Mucosa of descending colon (tissue), 3 donors: Measurements from ENCODE around the gene PIN1. TPM values are rescaled to one million over a fixed set of nuclear protein-coding genes. Genes with fewer than 3 reads are reported as not detected.
"Not testable (repeated sequence)": the region's sequence is repeated elsewhere in the genome, so short reads cannot be mapped to it uniquely, and the experiment has no call there.

ENCODE experiments used
- ATAC-seq: fragments of 200-7000 bp; cut with Tn5 transposase; one replicate; pipeline ENCODE4 v1.9.1; 2020; ENCODE audit warnings: mild to moderate bottlenecking, moderate library complexity
- DNase-seq, 3 donors: peaks; one replicate each; pipeline ENCODE4 v3.0.0-alpha.2; 2020
- H3K36me3 ChIP-seq: fragments of 200-600 bp; one replicate; pipeline ENCODE4 v1.8.0; 2021; ENCODE audit warnings: low read depth, mild to moderate bottlenecking
- H3K4me1 ChIP-seq: fragments of 200-600 bp; one replicate; pipeline ENCODE4 v1.8.0; 2021; ENCODE audit warnings: low read depth, mild to moderate bottlenecking
- H3K4me3 ChIP-seq: fragments of 200-600 bp; one replicate; pipeline ENCODE4 v1.8.0; 2021; ENCODE audit warnings: mild to moderate bottlenecking
- H3K9me3 ChIP-seq: fragments of 200-600 bp; one replicate; pipeline ENCODE4 v1.8.0; 2021; ENCODE audit warnings: mild to moderate bottlenecking
- CTCF ChIP-seq: fragments of 200-600 bp; IDR thresholded peaks from one replicate; pipeline ENCODE4 v1.8.0; 2022; ENCODE audit warnings: antibody characterized with exemption, mild to moderate bottlenecking
- intact Hi-C, 2 donors: fragments of 100-400 bp; cut with DNase I in 1 of 2; cut with micrococcal nuclease in 1 of 2; formaldehyde crosslinking; loops; one replicate each; pipeline versions ENCODE4 v1.11.0 to v1.11.1; 2022; cut with DNase I, micrococcal nuclease
- total RNA-seq, 3 donors: library from RNA; stranded (reverse); fragmentation: NEBNext Ultra II Directional in 2 of 3; extraction: Animal tissue kit (Norgen Biotek cat#: 25700) in 2 of 3; gene quantifications; one replicate each; pipeline versions ENCODE4 v1.2.1 to v1.2.4, GENCODE V29; 2021 to 2023
- donor health status: DM: no; HTN: no; CAD: no; lungs with moderate emphysema.
- donor health status: DM: no; HTN: no; CAD: no.
- donor health status: DM: no; HTN: yes; CAD: no.

The PIN1 gene
- total RNA-seq, 3 donors from 2014 or later, result 44.5 to 64.2 (median 52.5) TPM

GRCh38 chr19:9789066-9789465 lies 46.1 kb upstream of the PIN1 start:
- DNase-seq (peak in 1 of 3 donors; percentile 50), ATAC-seq (no peak)
- no peaks in the 10 kb centered on the region for H3K36me3 ChIP-seq
- no peak overlapping the region for H3K4me3 ChIP-seq
- TF ChIP-seq CTCF, result no peak
- H3K4me1 ChIP-seq, result peaks cover 15% of the 10 kb centered on the region
- intact Hi-C loops, result no loop called here
- H3K9me3 ChIP-seq, result no peaks in the 10 kb centered on the region

GRCh38 chr19:9789579-9789978 lies 45.5 kb upstream of the PIN1 start:
- H3K4me3 ChIP-seq, intact Hi-C loops: not testable (repeated sequence)

DNA sequence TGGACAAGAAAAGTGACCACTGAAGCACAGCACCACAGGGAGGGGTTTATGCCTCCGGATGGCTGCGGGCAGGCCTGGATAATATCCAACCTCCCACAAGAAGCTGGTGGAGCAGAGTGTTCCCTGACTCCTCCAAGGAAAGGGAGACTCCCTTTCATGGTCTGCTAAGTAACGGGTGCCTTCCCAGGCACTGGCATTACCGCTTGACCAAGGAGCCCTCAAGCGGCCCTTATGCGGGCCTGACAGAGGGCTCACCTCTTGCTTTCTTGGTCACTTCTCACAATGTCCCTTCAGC lies 44.1 kb upstream of the PIN1 start:
- intact Hi-C loops, result loop anchor here in 1 of 2 donors (10.0 kb wide), 2 partner anchors 166 to 586 kb away; partner anchors contain the start of gene ZNF561
- ATAC-seq, H3K4me3 ChIP-seq, H3K36me3 ChIP-seq, H3K9me3 ChIP-seq: not testable (repeated sequence)
- peaks cover 11% of the 10 kb centered on the region for H3K4me1 ChIP-seq
- peak in 1 of 3 donors; percentile 53 for DNase-seq

More at GRCh38 chr19:9789579-9789978, 45.5 kb upstream of the PIN1 start:
- not testable (repeated sequence) for H3K36me3 ChIP-seq, ATAC-seq, DNase-seq, H3K9me3 ChIP-seq
- peaks cover 11% of the 10 kb centered on the region for H3K4me1 ChIP-seq

- Histone ChIP-seq H3K9me3 (no peaks in the 10 kb centered on the region), H3K36me3 (no peaks in the 10 kb centered on the region), H3K4me3 (peak overlapping the region; percentile 14), H3K4me1 (peaks cover 5% of the 10 kb centered on the region)
- intact Hi-C loops, result loop anchor here in 1 of 2 donors (10.0 kb wide), 2 partner anchors 167 to 587 kb away; partner anchors contain the start of gene ZNF561
- DNase-seq, result peak; percentile 97 to 99 (median 98)
- TF ChIP-seq CTCF, result no peak
- ATAC-seq, result peak; percentile 77
Observed at GRCh38 chr19:9791552-9792205, 43.4 kb upstream of the PIN1 start.

DNA sequence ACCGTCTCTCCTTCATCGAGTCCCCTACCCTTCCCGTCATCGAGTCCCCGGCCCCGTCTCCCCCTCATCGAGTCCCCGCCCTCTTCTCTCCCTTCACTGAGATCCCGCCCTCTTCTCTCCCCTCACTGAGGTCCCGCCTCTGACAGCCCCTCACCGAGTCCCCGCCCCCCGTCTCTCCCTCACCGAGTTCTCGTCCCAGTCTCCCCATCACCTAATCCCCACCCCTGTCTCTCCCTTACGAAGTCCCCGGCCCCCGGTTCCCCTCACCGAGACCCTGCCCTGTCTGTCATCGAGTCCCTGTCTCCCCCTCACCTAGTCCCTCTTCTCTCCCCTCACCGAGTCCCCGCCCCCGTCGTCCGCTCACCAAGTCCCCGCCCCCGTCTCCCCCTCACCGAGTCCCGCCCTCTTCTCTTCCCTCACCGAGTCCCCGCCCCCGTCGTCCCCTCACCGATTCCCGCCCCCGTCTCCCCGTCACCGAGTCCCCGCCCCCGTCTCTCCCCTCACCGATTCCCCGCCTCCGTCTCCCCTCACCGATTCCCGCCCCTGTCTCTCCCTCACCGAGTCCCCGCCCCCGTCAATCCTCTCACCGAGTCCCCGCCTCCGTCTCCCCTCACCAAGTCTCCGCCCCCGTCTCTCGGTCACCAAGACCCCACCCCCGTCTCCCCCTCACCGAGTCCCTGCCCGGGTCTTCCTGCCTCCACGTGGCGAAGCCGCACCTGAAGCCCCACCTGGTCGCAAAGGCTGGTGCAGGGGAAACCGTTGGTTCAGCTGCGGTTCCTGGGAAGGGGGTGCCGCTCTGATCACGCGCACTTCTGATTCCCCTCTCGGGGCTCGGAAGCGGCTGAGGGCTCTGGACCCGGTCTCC lies 42.7 kb upstream of the PIN1 start:
- no peaks in the 10 kb centered on the region for H3K36me3 ChIP-seq
- intact Hi-C loops, result loop anchor here in 1 of 2 donors (10.0 kb wide), 2 partner anchors 168 to 588 kb away; partner anchors contain the start of gene ZNF561
- TF ChIP-seq CTCF, result no peak
- DNase-seq, result peak; percentile 95 to 97 (median 96)
- peak; percentile 80 for ATAC-seq
- peaks cover 4% of the 10 kb centered on the region for H3K4me1 ChIP-seq
- no peaks in the 10 kb centered on the region for H3K9me3 ChIP-seq
- H3K4me3 ChIP-seq, result peak overlapping the region; percentile 28

GRCh38 chr19:9793071-9793591 lies 42.0 kb upstream of the PIN1 start:
- TF ChIP-seq CTCF, result no peak

More at GRCh38 chr19:9793071-9793591, 42.0 kb upstream of the PIN1 start:
- Histone ChIP-seq H3K4me1 (peaks cover 4% of the 10 kb centered on the region), H3K9me3 (no peaks in the 10 kb centered on the region), H3K4me3 (peak overlapping the region; percentile 28), H3K36me3 (no peaks in the 10 kb centered on the region)
- DNase-seq (peak in 1 of 3 donors; percentile 68), ATAC-seq (peak; percentile 4)
- intact Hi-C loops, result loop anchor here in 1 of 2 donors (10.0 kb wide), 2 partner anchors 168 to 588 kb away; partner anchors contain the start of gene ZNF561
